OCI-LY3 (cell line): ENCODE measurements around the gene NEB.

ENCODE experiments used
- H2AFZ ChIP-seq: fragments of 200-600, 300-600 bp; shearing (Covaris generic); 2 replicates; pipeline ENCODE4 v1.6.0; 2014; ENCODE audit warnings: antibody characterized with exemption, low read depth, low read length
- H3K27ac ChIP-seq: fragments of 200-600, 300-600 bp; sonication (generic); 2 replicates; pipeline ENCODE4 v1.5.1; 2014; ENCODE audit warnings: mild to moderate bottlenecking, low read length, moderate library complexity, mixed read lengths
- H3K27me3 ChIP-seq: fragments of 200-600, 300-600 bp; sonication (generic); 2 replicates; pipeline ENCODE4 v1.6.1; 2014; ENCODE audit warnings: low read depth, low read length, mixed read lengths
- H3K36me3 ChIP-seq: fragments of 200-600, 300-600 bp; sonication (generic); replicated peaks from 2 replicates; pipeline ENCODE3; 2014; ENCODE audit warnings: low read depth, low read length, mixed read lengths
- H3K4me1 ChIP-seq: fragments of 300-600, 200-600 bp; sonication (generic); 2 replicates; pipeline ENCODE4 v1.6.1; 2014; ENCODE audit warnings: low read length, mixed read lengths
- H3K4me2 ChIP-seq: fragments of 200-600, 300-600 bp; sonication (generic); 2 replicates; pipeline ENCODE4 v1.6.1; 2014; ENCODE audit warnings: low read length, mixed read lengths
- H3K4me3 ChIP-seq: fragments of 300-600, 200-600 bp; sonication (generic); 2 replicates; pipeline ENCODE4 v1.5.1; 2014; ENCODE audit warnings: antibody characterized with exemption, mild to moderate bottlenecking, low read length, moderate library complexity
- H3K79me2 ChIP-seq: fragments of 300-600, 200-600 bp; shearing (Covaris generic); 2 replicates; pipeline ENCODE4 v1.6.1; 2014; ENCODE audit warnings: mild to moderate bottlenecking, low read length, mixed read lengths
- H3K9ac ChIP-seq: fragments of 300-600, 200-600 bp; shearing (Covaris generic); 2 replicates; pipeline ENCODE4 v1.6.0; 2014; ENCODE audit warnings: mild to moderate bottlenecking, low read length, moderate library complexity
- H3K9me3 ChIP-seq: fragments of 200-600, 300-600 bp; shearing (Covaris generic); 2 replicates; pipeline ENCODE4 v1.6.1; 2014; ENCODE audit warnings: low read length, mixed read lengths; ENCODE audit not compliant: insufficient read depth
- H4K20me1 ChIP-seq: fragments of 200-600, 300-600 bp; sonication (generic); 2 replicates; pipeline ENCODE4 v1.6.1; 2016; ENCODE audit warnings: low read length, mixed read lengths; ENCODE audit not compliant: insufficient read depth
- EZH2phosphoT487 ChIP-seq: fragments of 200-600 bp; shearing (Covaris generic); IDR thresholded peaks from 2 replicates; pipeline ENCODE4 v1.6.1; 2018; ENCODE audit warnings: antibody characterized with exemption, mixed run types, low read depth
- TF ChIP-seq, protein P1 (sequence below): fragments of 200-600, 300-600 bp; sonication (generic); IDR thresholded peaks from 2 replicates; pipeline ENCODE4 v1.5.1; 2014; ENCODE audit warnings: antibody characterized with exemption, low read length, low read depth

The NEB gene

DNA sequence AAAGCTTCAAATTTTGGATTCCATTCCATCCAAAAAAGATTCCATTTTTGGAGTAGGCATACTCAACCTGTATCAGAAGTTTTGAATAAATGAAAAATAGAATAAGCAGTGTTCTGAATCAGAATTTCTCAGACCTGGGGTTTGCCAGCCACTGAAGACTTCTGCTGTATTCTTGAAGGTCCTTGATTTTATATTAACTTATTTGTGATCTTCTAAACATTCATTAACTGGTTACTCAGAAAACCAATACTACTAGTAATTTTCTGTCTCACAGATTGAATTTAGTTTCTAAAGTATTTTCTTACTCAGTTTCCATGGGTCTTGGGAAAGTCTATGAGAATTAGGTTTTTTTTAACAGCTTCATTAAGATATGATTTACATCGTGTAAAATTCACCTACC is 263.7 kb downstream of the NEB start:
- Histone ChIP-seq H3K9me3 (no peaks in the 10 kb centered on the region), H2AFZ (no peak overlapping the region), H3K4me3 (no peak overlapping the region), H4K20me1 (peaks cover 2% of the 10 kb centered on the region), H3K27me3 (no peaks in the 10 kb centered on the region), H3K4me1 (peaks cover 10% of the 10 kb centered on the region), H3K9ac (no peak overlapping the region), H3K4me2 (no peak overlapping the region), H3K36me3 (peaks cover 65% of the 10 kb centered on the region), H3K79me2 (peaks cover 23% of the 10 kb centered on the region; the same call in 1 of the 2 replicates), H3K27ac (no peak overlapping the region)
- TF ChIP-seq, protein P1, sequence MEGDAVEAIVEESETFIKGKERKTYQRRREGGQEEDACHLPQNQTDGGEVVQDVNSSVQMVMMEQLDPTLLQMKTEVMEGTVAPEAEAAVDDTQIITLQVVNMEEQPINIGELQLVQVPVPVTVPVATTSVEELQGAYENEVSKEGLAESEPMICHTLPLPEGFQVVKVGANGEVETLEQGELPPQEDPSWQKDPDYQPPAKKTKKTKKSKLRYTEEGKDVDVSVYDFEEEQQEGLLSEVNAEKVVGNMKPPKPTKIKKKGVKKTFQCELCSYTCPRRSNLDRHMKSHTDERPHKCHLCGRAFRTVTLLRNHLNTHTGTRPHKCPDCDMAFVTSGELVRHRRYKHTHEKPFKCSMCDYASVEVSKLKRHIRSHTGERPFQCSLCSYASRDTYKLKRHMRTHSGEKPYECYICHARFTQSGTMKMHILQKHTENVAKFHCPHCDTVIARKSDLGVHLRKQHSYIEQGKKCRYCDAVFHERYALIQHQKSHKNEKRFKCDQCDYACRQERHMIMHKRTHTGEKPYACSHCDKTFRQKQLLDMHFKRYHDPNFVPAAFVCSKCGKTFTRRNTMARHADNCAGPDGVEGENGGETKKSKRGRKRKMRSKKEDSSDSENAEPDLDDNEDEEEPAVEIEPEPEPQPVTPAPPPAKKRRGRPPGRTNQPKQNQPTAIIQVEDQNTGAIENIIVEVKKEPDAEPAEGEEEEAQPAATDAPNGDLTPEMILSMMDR: no peak
- no peak for TF ChIP-seq EZH2phosphoT487

- Histone ChIP-seq H3K9ac (no peak overlapping the region), H3K79me2 (peaks cover 13% of the 10 kb centered on the region; the same call in 1 of the 2 replicates), H4K20me1 (no peaks in the 10 kb centered on the region), H3K4me2 (no peak overlapping the region), H2AFZ (no peak overlapping the region), H3K9me3 (no peaks in the 10 kb centered on the region), H3K27ac (no peak overlapping the region), H3K36me3 (peaks cover 86% of the 10 kb centered on the region), H3K4me1 (no peaks in the 10 kb centered on the region), H3K4me3 (no peak overlapping the region), H3K27me3 (no peaks in the 10 kb centered on the region)
- TF ChIP-seq EZH2phosphoT487: no peak
- TF ChIP-seq, protein P1: no peak
These were observed 268.5 kb downstream of the NEB start for GRCh38 chr2:151465771-151466170.

DNA sequence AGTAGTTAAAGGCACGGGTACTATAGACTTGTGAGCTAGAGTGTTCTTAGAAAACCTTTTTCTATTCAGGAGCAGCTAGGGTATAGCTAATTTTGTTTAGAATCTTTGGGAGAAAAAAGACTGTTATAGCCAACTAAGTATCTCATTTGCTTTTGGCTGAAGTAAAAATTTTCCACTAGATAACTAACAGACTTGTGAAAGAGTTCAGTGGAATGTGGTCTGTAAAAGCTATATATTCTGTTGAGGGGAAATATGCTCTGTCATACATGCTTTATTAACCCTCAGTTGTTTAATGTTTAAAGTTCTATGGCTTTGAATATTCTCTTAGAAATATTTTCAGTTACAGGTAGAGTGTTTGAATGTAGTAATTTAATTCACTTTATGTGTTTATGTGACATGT is 274.9 kb downstream of the NEB start:
- Histone ChIP-seq H3K9me3 (no peaks in the 10 kb centered on the region), H3K36me3 (peaks cover 74% of the 10 kb centered on the region), H3K9ac (no peak overlapping the region), H3K4me3 (no peak overlapping the region), H3K79me2 (no peaks in the 10 kb centered on the region; the same call in 1 of the 2 replicates), H3K4me1 (no peaks in the 10 kb centered on the region), H3K27me3 (no peaks in the 10 kb centered on the region), H2AFZ (no peak overlapping the region), H4K20me1 (no peaks in the 10 kb centered on the region), H3K4me2 (no peak overlapping the region), H3K27ac (no peak overlapping the region)
- TF ChIP-seq, protein P1: no peak
- no peak for TF ChIP-seq EZH2phosphoT487

DNA sequence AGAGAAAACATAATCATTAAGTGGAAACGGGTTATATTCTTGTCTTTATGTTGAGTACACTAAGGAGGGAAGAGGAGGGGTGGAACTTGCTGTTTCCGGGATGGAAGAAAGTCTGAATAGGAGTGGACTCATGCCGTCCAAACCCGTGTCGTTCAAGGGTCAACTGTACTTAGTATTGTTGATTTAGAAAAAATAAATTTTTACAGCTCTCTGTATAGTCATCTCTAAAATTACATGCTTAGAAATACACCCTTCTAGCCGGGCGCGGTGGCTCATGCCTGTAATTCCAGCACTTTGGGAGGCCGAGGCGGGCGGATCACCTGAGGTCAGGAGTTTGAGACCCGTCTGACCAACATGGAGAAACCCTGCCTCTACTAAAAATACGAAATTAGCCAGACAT is 295.1 kb downstream of the NEB start:
- Histone ChIP-seq H3K9me3 (no peaks in the 10 kb centered on the region), H3K4me2 (no peak overlapping the region), H3K9ac (no peak overlapping the region), H3K27ac (no peak overlapping the region), H3K36me3 (peaks cover 53% of the 10 kb centered on the region), H3K27me3 (no peaks in the 10 kb centered on the region), H3K4me1 (no peaks in the 10 kb centered on the region), H2AFZ (no peak overlapping the region), H3K4me3 (no peak overlapping the region), H4K20me1 (no peaks in the 10 kb centered on the region), H3K79me2 (0 out of 2 replicates have a peak, but pooled peaks cover 3% of the 10 kb centered on the region)
- no peak for TF ChIP-seq EZH2phosphoT487

DNA sequence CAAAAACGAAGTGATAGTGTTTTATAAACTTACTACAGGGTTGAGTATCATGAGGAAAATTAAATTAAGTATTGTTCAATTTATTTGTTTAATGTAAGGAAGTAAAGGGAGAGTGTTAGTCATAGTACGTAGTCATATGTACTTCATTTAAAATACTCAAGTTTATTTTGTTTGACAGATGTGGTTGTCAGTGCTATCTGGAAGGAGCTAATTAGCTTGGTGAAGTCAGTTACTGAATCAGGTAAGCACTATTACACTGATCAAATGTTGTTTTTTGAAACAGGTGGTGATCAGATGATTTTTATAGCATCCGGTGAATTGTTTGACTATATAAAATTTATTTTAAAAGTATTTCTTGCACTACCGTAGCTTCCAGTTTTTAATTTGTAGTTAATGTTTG is 295.8 kb downstream of the NEB start:
- no peak overlapping the region for H3K27ac ChIP-seq
- no peak overlapping the region for H2AFZ ChIP-seq
- no peak for TF ChIP-seq EZH2phosphoT487
- TF ChIP-seq, protein P1: no peak
- H4K20me1 ChIP-seq: no peaks in the 10 kb centered on the region
- H3K4me1 ChIP-seq: no peaks in the 10 kb centered on the region
- no peak overlapping the region for H3K9ac ChIP-seq
- no peak overlapping the region for H3K4me3 ChIP-seq
- no peaks in the 10 kb centered on the region for H3K27me3 ChIP-seq
- H3K79me2 ChIP-seq: 0 out of 2 replicates have a peak, but pooled peaks cover 3% of the 10 kb centered on the region
- no peak overlapping the region for H3K4me2 ChIP-seq
- H3K36me3 ChIP-seq: peaks cover 48% of the 10 kb centered on the region
- H3K9me3 ChIP-seq: no peaks in the 10 kb centered on the region
